H9 (cell line): ENCODE results near the gene ABHD15. TPM values are rescaled to one million over a fixed set of nuclear protein-coding genes. Genes with fewer than 3 reads are reported as not detected.

Experiments used
- DNase-seq: peaks from one replicate; pipeline ENCODE4 v3.0.0-alpha.2; 2017
- H2AFZ ChIP-seq: one replicate; pipeline ENCODE4 v1.6.1; 2013; ENCODE audit warnings: mild to moderate bottlenecking, low read length, control low read depth, moderate library complexity
- H2AK5ac ChIP-seq: 2 replicates; pipeline ENCODE4 v1.6.1; 2013; ENCODE audit warnings: low read length, control low read depth, mixed read lengths; ENCODE audit not compliant: insufficient read length
- H2BK120ac ChIP-seq: one replicate; pipeline ENCODE4 v1.6.1; 2013; ENCODE audit warnings: low read depth, mild to moderate bottlenecking, low read length, control low read depth, inconsistent platforms; ENCODE audit not compliant: poor library complexity, severe bottlenecking
- H2BK12ac ChIP-seq: 2 replicates; pipeline ENCODE4 v1.6.1; 2013; ENCODE audit warnings: low read length, control low read depth, mixed read lengths, low read depth; ENCODE audit not compliant: insufficient read length
- H2BK15ac ChIP-seq: 2 replicates; pipeline ENCODE4 v1.6.1; 2013; ENCODE audit warnings: low read depth, low read length, control low read depth
- H2BK20ac ChIP-seq: one replicate; pipeline ENCODE4 v1.6.1; 2013; ENCODE audit warnings: low read depth, mild to moderate bottlenecking, low read length, control low read depth, inconsistent platforms; ENCODE audit not compliant: poor library complexity, severe bottlenecking
- H2BK5ac ChIP-seq: 2 replicates; pipeline ENCODE4 v1.6.1; 2013; ENCODE audit warnings: low read length, control low read depth, mixed read lengths; ENCODE audit not compliant: insufficient read length
- H3K14ac ChIP-seq: 2 replicates; pipeline ENCODE4 v1.6.1; 2013; ENCODE audit warnings: low read length, control low read depth; ENCODE audit not compliant: insufficient read depth
- H3K18ac ChIP-seq: 2 replicates; pipeline ENCODE4 v1.6.1; 2013; ENCODE audit warnings: low read depth, mild to moderate bottlenecking, mixed read lengths, low read length, control low read depth; ENCODE audit not compliant: insufficient read length
- H3K23ac ChIP-seq: 2 replicates; pipeline ENCODE4 v1.6.1; 2013; ENCODE audit warnings: low read length, control low read depth, mixed read lengths, low read depth; ENCODE audit not compliant: insufficient read length
- H3K23me2 ChIP-seq: 2 replicates; pipeline ENCODE4 v1.6.1; 2013; ENCODE audit warnings: low read depth, mild to moderate bottlenecking, mixed read lengths, low read length, control low read depth; ENCODE audit not compliant: insufficient read length, poor library complexity, severe bottlenecking
- H3K27ac ChIP-seq: 2 replicates; pipeline ENCODE4 v1.5.1; 2013; ENCODE audit warnings: low read length, control low read depth, mixed read lengths, low read depth; ENCODE audit not compliant: insufficient read length
- H3K27me3 ChIP-seq: 2 replicates; pipeline ENCODE4 v1.6.1; 2013; ENCODE audit warnings: low read length, control low read depth, inconsistent platforms; ENCODE audit not compliant: insufficient read depth
- H3K4ac ChIP-seq: 2 replicates; pipeline ENCODE4 v1.6.1; 2013; ENCODE audit warnings: low read depth, mild to moderate bottlenecking, control low read depth, inconsistent platforms, low read length, moderate library complexity
- H3K4me1 ChIP-seq: 2 replicates; pipeline ENCODE4 v1.6.1; 2013; ENCODE audit warnings: low read length, control low read depth, inconsistent platforms; ENCODE audit not compliant: insufficient read depth
- H3K4me2 ChIP-seq: 2 replicates; pipeline ENCODE4 v1.6.1; 2013; ENCODE audit warnings: low read length, control low read depth, mixed read lengths; ENCODE audit not compliant: insufficient read length, insufficient read depth
- H3K56ac ChIP-seq: 2 replicates; pipeline ENCODE4 v1.6.1; 2013; ENCODE audit warnings: low read depth, mild to moderate bottlenecking, mixed read lengths, low read length, control low read depth; ENCODE audit not compliant: insufficient read length
- H3K79me1 ChIP-seq: 2 replicates; pipeline ENCODE4 v1.6.1; 2013; ENCODE audit warnings: low read depth, mild to moderate bottlenecking, moderate library complexity, low read length, control low read depth, inconsistent platforms; ENCODE audit not compliant: insufficient read depth, poor library complexity, severe bottlenecking
- H3K79me2 ChIP-seq: 2 replicates; pipeline ENCODE4 v1.6.1; 2013; ENCODE audit warnings: low read length, control low read depth, inconsistent platforms; ENCODE audit not compliant: insufficient read depth
- H3K9ac ChIP-seq: 2 replicates; pipeline ENCODE4 v1.6.1; 2013; ENCODE audit warnings: low read length, control low read depth, mixed read lengths; ENCODE audit not compliant: insufficient read length; ENCODE audit errors: extremely low read depth
- H3K9me3 ChIP-seq: one replicate; pipeline ENCODE4 v1.6.1; 2013; ENCODE audit warnings: low read depth, low read length, inconsistent platforms; ENCODE audit not compliant: control insufficient read depth
- H3T11ph ChIP-seq: one replicate; pipeline ENCODE4 v1.6.1; 2013; ENCODE audit warnings: mild to moderate bottlenecking, low read length, control low read depth, inconsistent platforms
- H4K20me1 ChIP-seq: one replicate; pipeline ENCODE4 v1.6.1; 2013; ENCODE audit not compliant: control insufficient read depth, insufficient read length, insufficient read depth
- H4K5ac ChIP-seq: 2 replicates; pipeline ENCODE4 v1.6.1; 2013; ENCODE audit warnings: low read depth, mild to moderate bottlenecking, mixed read lengths, low read length, control low read depth; ENCODE audit not compliant: insufficient read length
- H4K8ac ChIP-seq: replicated peaks from 2 replicates; pipeline ENCODE4 v1.6.1; 2013; ENCODE audit warnings: low read length, control low read depth, mixed read lengths, low read depth; ENCODE audit not compliant: insufficient read length
- H4K91ac ChIP-seq: 2 replicates; pipeline ENCODE4 v1.6.1; 2013; ENCODE audit warnings: low read depth, mild to moderate bottlenecking, moderate library complexity, mixed read lengths, low read length, control low read depth; ENCODE audit not compliant: insufficient read length
- H3K27ac Mint-ChIP-seq, 3 experiments: 2 replicates in 2 of 3; 3 replicates in 1 of 3; pipeline ENCODE4 v1.8.0; 2020 to 2021; ENCODE audit warnings: mixed read lengths in 3 of 3, mild to moderate bottlenecking in 1 of 3, moderate library complexity in 1 of 3
- H3K27me3 Mint-ChIP-seq: 2 replicates; pipeline ENCODE4 v1.8.0; 2021; ENCODE audit warnings: low read depth, mild to moderate bottlenecking, moderate library complexity, mixed read lengths
- H3K36me3 Mint-ChIP-seq, 3 experiments: 2 replicates in 2 of 3; 3 replicates in 1 of 3; pipeline ENCODE4 v1.8.0; 2020 to 2021; ENCODE audit warnings: low read depth in 3 of 3, mixed read lengths in 3 of 3; ENCODE audit not compliant: insufficient read depth in 1 of 3
- H3K4me1 Mint-ChIP-seq, 2 experiments: 2 replicates each; pipeline ENCODE4 v1.8.0; 2020; ENCODE audit warnings: mixed read lengths in 2 of 2
- H3K4me3 Mint-ChIP-seq, 2 experiments: 2 replicates in 1 of 2; 3 replicates in 1 of 2; pipeline ENCODE4 v1.8.0; 2020 to 2021; ENCODE audit warnings: mild to moderate bottlenecking in 2 of 2, mixed read lengths in 2 of 2, moderate library complexity in 1 of 2
- H3K9me3 Mint-ChIP-seq, 2 experiments: 2 replicates in 1 of 2; 3 replicates in 1 of 2; pipeline ENCODE4 v1.8.0; 2020; ENCODE audit warnings: mild to moderate bottlenecking in 2 of 2, mixed read lengths in 2 of 2, moderate library complexity in 1 of 2
- WGBS: extraction: QIAGEN DNeasy Blood & Tissue Kit; methylation state at CpG from one replicate; pipeline ENCODE4 v1.1.7; 2013; ENCODE audit warnings: missing lambda C conversion rate, low lambda C conversion rate, mixed read lengths; ENCODE audit not compliant: insufficient read length; ENCODE audit errors: extremely low coverage; 5-methylcytosine and 5-hydroxymethylcytosine counted together
- total RNA-seq: library from RNA; stranded (reverse); gene quantifications from 2 replicates; pipeline ENCODE4 v1.2.1, GENCODE V29; 2021
- TF ChIP-seq, protein P1 (sequence below): fragments of 200-600 bp; sonication (generic); conservative IDR thresholded peaks from 3 replicates; pipeline ENCODE4 v1.8.0; 2021; ENCODE audit warnings: antibody characterized with exemption, mild to moderate bottlenecking

ABHD15 gene
- total RNA-seq, 1 experiment from 2014 or later, result 2.5 TPM

GRCh38 chr17:29582254-29582765, 15.5 kb upstream of the ABHD15 start:
- Histone ChIP-seq H3K4ac (no peak overlapping the region), H3K79me1 (peaks cover 4% of the 10 kb centered on the region), H2BK20ac (no peak overlapping the region), H3K4me1 (peaks cover 12% of the 10 kb centered on the region; the same call in 1 of the 2 replicates), H3K9ac (no peak overlapping the region), H4K20me1 (no peaks in the 10 kb centered on the region), H3K4me2 (no peak overlapping the region), H2BK15ac (no peak overlapping the region), H3K18ac (no peak overlapping the region), H4K5ac (no peak overlapping the region), H3K23ac (no peak overlapping the region), H2BK5ac (no peak overlapping the region), H3K27ac (no peak overlapping the region), H3K9me3 (no peaks in the 10 kb centered on the region), H2AK5ac (no peak overlapping the region), H3K27me3 (no peaks in the 10 kb centered on the region), H2AFZ (no peak overlapping the region), H4K91ac (no peak overlapping the region), H4K8ac (no peak overlapping the region), H3K56ac (no peak overlapping the region), H2BK12ac (no peak overlapping the region), H3T11ph (no peak overlapping the region), H2BK120ac (no peak overlapping the region), H3K23me2 (no peaks in the 10 kb centered on the region), H3K14ac (no peak overlapping the region; the same call in 1 of the 2 replicates), H3K79me2 (peaks cover 10% of the 10 kb centered on the region; the same call in 1 of the 2 replicates)
- H3K9me3 Mint-ChIP-seq, result no peaks in the 10 kb centered on the region
- WGBS, result no CpG with 5 or more reads among the region's 10 CpGs
- H3K4me3 Mint-ChIP-seq, result no peak overlapping the region; a peak in 1 of 5 replicates
- no peak for DNase-seq
- TF ChIP-seq, protein P1, sequence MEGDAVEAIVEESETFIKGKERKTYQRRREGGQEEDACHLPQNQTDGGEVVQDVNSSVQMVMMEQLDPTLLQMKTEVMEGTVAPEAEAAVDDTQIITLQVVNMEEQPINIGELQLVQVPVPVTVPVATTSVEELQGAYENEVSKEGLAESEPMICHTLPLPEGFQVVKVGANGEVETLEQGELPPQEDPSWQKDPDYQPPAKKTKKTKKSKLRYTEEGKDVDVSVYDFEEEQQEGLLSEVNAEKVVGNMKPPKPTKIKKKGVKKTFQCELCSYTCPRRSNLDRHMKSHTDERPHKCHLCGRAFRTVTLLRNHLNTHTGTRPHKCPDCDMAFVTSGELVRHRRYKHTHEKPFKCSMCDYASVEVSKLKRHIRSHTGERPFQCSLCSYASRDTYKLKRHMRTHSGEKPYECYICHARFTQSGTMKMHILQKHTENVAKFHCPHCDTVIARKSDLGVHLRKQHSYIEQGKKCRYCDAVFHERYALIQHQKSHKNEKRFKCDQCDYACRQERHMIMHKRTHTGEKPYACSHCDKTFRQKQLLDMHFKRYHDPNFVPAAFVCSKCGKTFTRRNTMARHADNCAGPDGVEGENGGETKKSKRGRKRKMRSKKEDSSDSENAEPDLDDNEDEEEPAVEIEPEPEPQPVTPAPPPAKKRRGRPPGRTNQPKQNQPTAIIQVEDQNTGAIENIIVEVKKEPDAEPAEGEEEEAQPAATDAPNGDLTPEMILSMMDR, result no peak
- no peaks in the 10 kb centered on the region for H3K27me3 Mint-ChIP-seq
- peaks cover 20 to 57% (median 47%) of the 10 kb centered on the region in 3 experiments for H3K36me3 Mint-ChIP-seq
- H3K4me1 Mint-ChIP-seq, result peaks cover 17 to 34% of the 10 kb centered on the region in 2 experiments
- H3K27ac Mint-ChIP-seq, result no peak overlapping the region
